ENCODE measurements around the gene APOA4.

- TF ChIP-seq CTCF (IDR thresholded peaks at IDR 0.05) (no peak), POLR2A (IDR thresholded peaks at IDR 0.05) (no peak)
Observed at GRCh38 chr11:116855413-116855812, 32.3 kb upstream of the APOA4 start.

Measured in suprapubic skin (tissue), 3 donors.